ENCODE measurements around the gene ACKR2.

The ACKR2 gene

DNA sequence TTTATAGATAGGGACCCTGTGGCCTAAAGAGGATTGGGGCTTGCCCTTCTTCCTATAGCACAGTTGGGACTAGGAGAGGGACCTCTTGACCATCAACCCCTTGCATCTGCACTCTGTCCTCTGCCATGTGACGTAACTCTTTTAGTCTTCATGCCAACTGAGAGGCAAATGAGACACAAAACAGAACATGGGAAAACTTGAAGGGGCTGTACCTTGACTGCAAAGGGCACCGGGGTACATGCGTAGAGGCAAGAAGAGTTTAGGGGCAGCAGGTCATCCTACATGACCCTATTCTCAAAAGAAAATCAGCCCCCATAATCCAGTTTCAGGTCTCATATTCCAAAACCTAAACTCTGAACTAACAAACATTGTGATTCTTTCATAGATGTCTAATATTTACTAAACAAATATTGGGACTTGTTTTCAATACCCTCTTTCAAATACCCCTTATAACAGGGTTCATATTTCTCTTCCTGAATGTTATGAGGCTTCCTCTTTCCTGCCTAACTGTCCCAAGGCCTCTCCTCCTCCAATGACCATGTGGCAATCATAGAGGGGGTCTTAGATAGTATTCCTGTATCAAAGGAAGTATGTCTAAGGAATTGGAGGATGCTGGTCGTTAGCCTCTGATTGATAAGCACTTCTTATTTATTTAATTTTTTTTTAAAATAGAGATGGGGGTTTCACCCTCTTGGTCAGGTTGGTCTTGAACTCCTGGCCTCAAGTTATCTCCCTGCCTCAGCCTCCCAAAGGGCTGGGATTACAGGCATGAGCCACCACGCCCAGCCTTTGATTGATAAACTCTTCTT is 20.6 kb downstream of the ACKR2 start:
- DNase-seq (ENCODE audit: low read depth, low spot score): no peak

DNA sequence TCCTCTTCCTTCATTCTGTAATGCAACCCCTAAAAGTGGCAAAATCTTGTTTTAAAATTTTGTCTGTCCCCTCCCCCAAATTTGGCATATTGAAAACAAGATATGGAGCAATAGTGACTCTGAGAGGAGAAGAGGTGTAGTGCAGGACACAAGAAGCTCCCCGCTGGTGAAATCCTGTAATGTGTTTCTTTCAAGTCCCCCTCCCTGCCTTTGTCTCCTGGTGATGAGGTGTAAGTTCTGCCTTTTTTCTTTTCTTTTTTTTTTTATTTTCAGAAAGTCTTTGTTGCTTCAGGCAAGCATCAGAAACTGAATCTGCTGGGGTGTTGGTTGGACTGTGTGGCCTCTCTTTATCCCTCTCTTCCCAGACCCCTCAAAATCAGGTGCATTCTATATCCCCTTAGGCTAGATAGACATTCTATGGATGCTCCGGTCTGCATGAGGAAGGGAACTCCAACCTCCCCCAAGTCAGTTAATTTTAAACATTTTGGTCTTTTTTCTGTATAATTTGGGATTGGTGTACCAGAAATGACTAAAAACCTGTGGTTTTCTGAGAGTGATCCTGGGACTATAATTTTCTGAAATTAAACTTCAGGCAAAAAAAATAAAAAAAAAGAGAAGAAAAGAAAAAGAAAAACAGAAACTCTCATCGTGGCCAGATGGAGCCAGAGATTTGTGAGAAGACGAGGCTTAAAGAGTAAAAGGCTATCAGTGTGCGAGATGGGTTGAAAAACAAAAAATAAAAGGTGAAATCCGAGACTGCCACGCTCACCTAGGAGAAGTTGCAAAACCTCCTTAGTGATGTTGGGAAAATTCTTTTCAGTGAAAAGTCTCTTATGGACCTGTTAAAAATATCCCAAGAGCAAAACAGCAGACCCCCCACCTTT is 21.4 kb downstream of the ACKR2 start:
- no peak for DNase-seq (ENCODE audit: low read depth, low spot score)

DNA sequence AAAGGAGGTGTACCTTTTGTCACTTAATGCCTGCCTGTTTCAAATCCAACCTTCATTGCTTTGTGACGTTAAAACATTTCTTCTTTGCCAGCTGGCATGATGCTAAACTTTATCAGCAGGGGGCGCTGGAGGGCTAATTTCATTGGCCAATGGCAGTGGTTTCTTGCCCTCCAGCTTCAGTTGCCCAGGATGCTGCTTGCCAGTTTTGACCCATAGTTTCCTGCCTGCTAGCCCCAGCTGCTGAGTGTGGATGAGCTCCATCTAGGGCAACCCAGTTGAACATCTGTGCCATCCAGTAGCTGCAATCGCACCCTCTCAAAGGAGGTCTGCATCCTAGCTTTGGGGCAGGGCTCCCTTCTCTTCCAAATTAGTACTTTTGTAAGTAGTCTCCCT is 22.1 kb downstream of the ACKR2 start:
- DNase-seq (ENCODE audit: low read depth, low spot score): peak; percentile 13

DNA sequence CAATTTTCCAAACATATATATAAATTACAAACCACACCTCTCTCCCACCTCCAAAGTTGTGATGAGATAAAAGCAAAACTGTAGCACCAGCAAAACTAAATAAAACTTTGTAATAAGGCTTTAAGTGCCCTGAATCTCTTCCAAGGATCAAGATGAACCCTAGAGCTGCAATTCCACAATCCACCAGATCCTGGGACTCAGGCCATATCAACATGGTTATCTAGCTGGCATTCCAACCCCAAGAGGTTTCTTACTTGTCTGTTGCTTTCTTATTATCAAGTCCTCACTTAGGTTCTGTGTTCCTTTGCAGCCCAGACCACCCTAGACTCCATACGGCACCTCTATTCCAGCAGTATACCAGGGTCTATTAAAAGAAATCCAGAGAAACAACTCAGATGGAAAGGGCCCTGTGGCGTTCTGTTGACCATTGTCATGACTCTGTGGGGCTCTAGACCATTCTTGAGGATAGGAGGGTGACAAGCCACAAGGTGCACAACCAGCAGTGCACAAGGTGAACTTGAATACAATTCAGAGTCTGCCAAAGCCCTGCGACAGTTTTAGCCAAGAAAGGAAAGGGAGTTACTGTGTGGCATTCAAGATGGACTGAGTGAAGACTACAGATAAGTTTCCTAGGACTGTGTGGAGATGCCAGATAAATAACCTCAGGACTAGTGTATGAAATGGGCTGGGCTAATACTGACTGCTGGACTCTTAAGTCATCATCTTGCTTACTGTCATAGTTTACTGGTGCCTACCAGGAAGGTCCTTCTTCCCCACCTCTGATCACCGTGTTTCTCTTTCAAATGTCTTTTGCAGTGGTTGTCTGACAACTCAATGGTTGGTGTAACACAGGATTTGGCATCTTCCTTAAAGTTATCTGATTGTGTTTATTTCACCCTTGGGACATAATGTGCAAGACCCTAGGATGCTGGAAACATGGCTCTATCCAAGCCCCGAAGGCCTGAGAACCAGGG is 27.2 kb downstream of the ACKR2 start:
- no peak for DNase-seq (ENCODE audit: low read depth, low spot score)

DNA sequence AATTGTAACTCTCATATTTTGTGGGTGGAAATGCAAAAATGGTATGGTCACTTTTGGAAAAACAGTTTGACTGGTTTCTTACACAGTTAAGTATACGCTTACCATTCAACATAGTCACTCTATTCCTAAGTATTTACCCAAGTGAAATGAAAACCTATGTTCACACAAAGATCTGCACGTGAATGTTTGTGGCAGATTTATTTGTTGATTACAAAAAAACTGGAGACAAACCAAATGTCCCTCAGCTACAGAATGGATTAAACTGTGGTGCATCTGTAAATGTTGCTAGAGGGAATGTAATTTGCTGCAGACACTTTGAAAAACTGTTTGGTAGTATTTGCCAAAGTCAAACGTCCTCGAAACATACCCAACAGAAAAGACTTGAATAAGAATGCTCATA is 29.3 kb downstream of the ACKR2 start:
- no peak for DNase-seq (ENCODE audit: low read depth, low spot score)

DNA sequence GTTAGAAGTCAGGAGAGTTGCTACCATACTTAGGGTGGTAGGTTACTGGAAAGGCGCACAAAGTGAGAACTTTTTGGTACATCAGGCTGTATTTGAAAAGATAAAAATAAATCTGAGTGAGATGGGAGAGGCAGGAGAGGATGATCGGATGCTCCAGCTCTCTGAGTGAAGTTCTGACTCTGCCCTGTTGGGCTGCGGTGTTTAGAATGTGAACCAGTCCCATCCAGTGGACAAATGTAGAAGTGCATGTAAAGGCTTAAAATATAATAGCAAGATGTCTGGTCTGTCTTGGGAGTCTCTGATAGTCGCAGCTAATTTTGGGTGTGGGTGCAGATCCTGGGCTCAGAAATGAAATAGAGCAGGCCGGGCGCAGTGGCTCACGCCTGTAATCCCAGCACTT is 30.4 kb downstream of the ACKR2 start:
- peak; percentile 43 for DNase-seq (ENCODE audit: low read depth, low spot score)

DNA sequence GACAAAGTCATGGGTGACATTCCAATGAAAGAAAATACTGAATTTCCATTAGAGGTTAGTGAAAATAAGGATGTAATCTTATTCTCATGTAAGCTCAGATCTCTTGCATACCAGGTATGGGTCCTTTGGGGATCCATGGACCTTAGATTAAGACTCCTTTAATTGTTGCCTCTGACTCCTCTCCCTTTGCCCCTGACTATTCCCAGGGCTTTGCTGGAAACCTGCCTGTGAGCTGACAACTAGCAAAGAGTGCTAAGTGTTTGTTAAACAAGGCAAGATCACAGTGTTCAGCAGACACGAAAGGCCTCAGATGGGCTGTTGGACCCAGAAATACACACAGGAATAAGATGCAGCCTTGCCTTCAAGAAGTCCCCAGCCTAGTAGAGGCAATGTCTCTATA is 32.1 kb downstream of the ACKR2 start:
- DNase-seq (ENCODE audit: low read depth, low spot score): no peak

DNA sequence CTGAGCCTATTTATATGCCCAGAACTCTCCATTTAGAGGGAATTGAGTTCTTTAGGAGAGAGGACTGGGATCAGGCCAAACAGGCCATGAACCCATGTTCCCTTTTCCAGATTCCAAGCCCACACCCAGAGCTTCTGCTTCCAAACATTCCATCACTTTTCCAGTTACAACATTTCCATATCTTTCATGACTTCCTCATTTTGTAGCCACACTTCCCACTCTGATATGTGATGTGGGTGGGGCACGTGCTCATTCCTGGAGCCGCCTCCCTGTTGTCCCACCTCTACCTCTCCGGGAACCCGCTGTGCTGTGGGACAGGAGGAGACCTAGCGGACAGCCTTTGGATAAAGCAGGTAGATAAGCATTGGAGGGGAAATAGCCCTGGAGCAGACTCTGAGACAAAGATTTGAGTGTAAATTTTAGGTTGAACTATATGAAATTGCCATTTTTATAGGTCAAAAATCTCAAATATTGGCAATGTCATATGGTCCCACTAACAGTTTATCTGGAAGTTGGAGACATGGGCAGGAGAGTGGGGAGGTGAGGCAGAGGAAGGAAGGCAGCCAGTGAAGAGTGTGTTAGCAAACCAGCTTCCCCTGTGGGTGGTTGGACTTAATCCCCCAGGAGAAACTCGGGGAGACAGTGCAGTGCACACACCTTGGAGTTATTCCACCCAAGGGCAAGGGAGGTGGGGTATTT is 34.6 kb downstream of the ACKR2 start:
- no peak for DNase-seq (ENCODE audit: low read depth, low spot score)

DNA sequence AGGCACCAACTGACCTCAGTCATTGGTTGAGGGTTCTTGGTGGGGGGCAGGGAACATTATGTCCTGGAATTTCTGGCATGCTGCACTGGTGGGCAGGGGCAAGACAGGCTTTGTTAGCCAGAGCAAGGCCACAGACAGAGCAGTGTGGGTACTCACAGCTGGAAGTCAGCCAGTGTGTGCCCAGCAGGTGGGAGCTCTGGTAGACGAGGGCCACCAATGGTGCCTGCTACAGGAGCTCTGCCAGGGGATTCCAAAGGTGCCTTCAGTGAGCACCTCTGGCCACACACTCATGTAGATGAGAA is 35.1 kb downstream of the ACKR2 start:
- no peak for DNase-seq (ENCODE audit: low read depth, low spot score)

DNA sequence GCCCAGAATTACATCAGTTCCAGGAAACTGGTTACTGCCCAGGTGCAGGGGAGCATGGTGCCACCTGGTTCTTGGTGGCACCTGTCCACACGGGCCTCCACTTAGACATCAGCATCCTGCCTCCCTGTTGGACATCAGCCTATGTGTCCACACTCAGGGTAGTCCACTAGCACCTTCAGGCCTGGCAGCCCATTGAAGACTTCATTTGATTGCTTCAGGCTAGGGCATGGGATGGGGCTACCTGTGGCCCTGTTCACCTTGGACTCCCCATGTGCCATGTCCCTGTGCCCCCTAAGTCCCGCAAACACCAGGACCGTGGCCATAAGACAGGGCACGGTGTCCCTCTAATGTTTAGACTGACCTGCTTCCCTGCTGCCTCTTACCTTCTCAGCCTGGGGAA is 35.6 kb downstream of the ACKR2 start:
- DNase-seq (ENCODE audit: low read depth, low spot score): no peak

DNA sequence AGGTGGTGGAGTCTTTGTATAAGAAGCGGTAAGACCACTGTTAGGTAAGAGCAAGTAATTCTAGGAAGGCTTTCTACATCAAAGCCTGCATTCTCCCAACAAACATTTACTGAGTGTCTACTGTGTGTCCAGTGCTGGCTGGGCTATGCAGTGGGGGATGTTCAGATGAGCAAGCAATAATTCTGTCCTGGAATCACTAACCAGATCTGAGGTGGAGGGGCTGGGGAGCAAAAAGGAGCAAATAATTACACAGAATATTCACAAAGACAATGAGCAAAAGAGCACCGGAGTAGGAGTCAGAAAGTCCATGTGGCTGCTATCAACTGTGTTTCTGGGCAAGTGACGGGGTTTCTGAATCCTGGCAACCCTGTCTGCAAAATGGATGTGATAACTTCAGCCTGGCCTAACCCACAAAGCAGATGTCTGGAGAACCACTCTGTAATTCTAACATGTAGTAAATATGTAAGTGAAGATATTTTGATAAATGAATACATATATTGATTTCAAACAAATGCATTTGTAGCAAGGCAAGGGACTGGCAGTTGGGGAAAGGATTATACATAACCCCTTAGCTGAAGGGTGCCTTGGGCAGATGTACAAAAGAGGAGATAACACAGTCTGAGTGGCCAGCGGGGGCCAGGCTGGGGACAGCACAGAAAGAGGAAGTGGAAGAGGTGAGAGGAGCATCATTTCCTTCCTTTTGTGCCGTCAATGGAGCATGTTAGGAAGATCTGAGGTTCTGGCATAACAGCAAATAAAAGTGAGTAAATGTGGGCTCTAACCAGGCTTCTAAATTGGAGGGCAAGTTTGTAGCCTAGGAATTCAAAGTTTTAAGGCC is 37.7 kb downstream of the ACKR2 start:
- DNase-seq (ENCODE audit: low read depth, low spot score): no peak

DNA sequence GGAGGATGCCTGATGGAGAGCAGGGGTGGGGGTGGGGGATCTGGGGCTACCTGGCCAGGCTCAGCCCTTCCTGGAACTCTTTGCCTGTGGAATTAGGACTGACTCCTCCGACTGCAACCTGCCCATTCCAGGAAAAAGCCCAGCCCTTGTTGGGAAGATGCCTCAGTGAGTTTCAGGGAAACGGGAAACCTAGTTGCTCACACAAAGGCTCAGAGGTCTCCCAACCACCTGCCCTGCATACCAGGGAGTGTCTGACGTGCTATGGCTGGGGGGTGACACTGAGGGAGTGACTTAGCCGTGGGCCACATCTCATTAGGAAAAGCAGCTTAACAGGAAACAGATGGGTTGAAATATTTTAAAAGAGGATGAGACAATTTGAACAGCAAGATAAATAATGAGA is 38.5 kb downstream of the ACKR2 start:
- no peak for DNase-seq (ENCODE audit: low read depth, low spot score)

DNA sequence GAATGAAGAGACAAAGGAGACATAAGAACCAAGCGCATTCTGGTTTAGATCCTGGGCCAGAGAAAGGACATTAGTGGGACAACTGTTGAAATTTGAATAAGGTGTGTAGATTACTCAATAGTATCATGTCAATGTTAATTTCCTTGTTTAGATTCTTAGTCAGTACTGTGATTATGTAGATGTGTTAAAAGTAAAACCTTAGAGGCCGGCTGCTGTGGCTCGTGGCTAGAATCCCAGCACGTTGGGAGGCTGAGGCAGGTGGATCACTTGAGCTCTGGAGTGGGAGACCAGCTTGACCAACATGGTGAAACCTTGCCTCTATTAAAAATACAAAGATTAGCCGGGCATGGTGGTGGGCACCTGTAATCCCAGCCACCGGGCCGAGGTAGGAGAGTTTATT is 39.8 kb downstream of the ACKR2 start:
- DNase-seq (ENCODE audit: low read depth, low spot score): no peak

DNA sequence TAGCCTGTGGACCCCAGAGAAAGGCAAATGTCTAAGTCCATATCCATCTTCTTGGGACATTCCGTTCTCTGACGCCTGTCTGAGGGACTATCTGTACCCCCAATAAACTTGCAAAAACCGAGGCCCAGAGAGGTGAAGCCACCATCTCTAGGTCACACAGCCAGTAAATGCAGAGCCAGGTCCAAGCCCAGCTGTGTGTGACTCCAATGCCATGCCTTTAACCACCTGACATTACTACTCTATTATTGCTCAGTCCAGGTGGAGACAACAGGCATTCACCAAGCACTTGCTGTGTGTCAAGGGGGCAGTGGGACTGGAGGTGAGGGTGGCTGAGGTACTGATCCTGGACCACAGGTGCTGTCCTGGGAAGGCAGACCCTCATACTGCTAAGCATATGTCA is 41.0 kb downstream of the ACKR2 start:
- no peak for DNase-seq (ENCODE audit: low read depth, low spot score)

DNA sequence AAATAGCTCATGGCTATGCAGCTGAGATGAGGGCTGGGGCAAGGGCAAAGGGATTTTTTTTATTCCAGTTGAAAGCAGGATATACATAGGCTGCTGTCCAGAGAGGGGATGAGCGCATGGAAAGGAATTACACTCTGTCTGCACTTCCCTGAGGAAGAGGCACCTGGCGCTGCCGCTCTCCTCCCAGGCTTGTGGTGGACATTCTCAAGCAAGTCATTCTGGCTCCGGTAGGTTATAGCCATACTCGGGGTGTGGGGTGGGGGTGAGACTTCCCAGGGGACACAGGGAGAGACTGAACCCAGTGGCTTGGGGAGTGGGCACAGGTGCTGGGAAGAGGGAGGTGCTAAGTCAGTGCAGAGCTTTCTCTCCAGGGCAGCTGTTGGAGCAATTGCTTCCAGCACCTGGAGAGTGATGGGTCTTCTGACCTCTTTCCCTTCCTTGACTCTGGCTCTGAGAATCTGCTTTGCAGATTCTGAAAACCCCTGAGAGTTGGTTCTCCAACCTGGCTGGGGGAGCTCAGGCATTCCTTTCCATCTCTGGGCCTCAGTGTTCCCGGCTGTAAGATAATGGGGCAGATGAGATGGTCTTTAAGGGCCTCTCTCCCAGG is 42.1 kb downstream of the ACKR2 start:
- DNase-seq (ENCODE audit: low read depth, low spot score): no peak

DNA sequence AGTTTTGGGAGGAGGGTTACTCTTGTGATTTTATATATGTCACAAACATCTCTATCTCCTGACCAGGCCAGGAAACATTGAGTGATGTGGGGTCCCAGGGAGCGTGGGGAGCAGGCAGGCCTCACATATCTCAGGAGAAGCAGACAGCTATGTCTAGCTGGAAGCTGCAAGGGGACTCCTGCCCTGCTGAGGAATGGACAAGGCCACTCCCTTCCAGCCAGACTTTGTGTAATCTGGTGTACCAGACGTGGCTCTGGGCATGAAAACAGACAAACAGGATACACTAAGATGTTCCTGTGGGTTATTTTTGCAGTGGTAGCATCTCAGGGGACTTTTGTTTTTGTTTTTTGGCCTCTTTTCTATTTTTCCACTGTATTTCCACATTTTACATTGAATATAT is 43.2 kb downstream of the ACKR2 start:
- DNase-seq (ENCODE audit: low read depth, low spot score): no peak

DNA sequence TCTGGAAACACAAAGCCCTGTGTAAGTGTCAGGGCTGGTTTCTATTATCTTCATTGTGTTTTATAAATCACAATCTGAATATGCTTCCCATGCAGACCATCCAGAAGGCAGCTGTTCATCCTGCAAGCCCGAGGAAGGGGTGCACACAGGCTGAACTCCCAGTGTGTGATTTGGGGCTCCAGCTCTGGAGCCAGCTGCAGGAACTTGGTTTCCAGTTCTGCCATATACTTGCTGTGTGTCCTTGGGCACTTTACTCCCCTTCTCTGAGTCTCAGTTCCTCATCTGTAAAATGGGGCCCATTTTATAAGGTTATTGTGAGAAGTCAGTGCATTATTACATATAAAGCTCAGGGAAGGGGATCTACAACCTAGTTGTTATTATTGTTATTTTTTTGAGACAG is 43.8 kb downstream of the ACKR2 start:
- no peak for DNase-seq (ENCODE audit: low read depth, low spot score)

DNA sequence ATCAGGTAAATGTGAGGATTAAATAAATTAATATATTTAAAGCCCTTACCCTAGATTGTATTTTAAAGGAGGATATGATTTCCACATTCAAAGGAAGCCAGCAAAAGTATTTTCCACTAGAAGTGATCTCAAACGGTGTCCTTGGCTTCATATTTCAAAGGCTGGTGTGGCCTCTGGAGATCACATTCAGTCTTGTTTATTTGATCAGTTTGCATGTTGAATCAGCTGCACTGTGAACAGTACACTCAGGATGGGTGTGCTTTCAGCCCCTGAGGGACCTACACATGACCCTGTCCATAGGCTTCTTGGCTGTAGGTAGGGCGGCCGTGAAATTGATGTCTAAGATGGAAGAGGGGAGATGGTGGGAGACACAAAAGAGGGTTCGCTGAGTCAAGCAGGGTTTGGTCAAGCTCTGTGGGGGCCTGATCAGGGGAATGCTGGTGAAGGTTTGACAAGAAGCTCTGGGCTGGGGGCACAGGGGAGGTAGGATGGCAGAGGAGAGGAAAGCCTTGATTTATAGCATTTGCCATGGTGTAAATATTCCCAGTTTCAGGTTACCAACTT is 44.6 kb downstream of the ACKR2 start:
- no peak for DNase-seq (ENCODE audit: low read depth, low spot score)

DNA sequence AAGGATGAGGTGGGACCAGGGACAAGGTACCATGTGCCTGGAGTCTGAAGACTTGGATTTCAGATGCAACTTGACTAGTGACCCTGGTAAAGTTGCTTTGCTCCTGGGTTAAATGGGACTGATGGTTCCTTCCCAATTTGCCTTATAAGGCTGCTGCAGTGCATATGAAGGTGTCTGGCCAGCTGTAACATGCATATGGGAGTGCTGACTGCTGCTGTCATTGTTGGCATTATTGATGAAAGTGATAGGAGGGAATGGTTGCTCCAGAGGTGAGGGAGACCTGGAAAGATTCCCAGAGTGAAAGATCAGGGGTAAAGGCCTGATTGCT is 45.9 kb downstream of the ACKR2 start:
- no peak for DNase-seq (ENCODE audit: low read depth, low spot score)
